ENCODE results near the gene TIPARP.
A peak's percentile ranks its signal among the peaks of the same experiment; 100 is the strongest.

Gene TIPARP

DNA sequence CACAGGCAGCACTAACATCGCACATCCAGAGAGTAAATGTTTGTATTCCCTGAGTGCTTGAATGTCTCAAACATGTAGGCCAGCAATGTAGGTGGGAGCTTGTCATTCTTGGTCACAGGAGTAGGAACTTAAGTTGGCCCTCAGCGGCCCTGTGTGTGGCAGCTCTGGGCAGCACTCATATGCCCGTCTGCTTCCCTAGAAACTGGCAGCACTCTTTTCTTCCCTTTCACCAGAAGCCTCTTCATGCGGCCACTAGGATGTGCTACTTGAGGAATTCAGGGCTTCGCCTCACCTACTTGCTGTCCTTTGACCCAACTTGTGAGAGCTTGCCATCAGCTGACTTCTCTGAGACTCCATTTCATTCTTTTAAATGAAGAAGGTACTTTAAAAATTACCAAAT is 69.5 kb downstream of the TIPARP start:
- DNase-seq: no peak

DNA sequence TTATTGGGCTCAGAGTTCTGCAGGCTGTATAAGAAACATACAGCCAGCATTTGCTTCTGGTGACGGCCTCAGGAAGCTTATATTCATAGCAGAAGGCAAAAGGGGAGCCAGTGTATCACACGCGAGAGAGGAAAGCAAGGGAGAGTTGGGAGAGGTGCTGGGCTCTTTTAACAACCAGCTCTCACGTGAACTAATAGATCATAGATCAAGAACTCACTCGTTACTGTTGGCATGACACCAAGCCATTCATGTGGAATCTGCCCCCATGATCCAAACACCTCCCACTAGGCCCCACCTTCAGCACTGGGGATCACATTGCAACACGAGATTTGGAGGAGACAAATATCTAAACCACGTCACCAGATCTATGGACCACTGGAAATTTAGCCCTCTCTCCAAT is 70.2 kb downstream of the TIPARP start:
- DNase-seq: no peak

DNA sequence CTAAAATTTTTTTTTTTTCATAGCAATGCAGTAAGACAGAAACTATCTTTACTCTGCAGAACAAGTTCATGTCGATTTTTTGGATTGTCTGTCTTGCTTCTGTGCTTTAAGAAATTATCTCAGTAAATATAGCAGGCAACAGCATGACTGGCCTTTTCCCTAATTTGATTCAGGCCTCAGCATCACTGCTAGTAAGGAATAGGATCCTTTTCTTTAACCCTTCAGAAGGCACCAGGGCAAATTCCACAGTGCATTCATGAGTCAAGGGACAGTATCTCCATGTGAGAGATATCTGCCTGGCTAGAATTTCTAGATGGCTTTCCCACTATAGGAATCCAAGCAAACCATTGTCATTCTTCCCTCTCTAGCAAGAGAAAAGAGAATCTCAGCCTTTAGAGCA is 71.4 kb downstream of the TIPARP start:
- no peak for DNase-seq

DNA sequence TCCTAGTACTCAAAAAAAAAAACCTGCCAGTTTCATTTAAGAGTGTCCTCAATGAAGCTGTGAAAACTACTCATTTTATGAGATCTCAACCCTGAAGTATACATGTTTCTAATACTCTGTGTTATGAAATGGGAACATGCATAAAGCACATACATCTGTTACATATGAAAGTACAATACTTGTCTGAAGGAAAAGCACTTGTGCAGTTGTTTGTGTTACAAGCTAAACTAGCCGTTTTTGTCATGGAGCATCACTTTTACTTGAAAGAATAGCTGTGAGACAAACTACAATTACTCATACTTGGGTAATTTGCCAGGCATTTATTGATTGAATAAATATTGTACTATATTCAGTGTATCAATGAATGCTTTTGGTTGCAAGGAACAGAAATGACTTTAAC is 72.7 kb downstream of the TIPARP start:
- DNase-seq: no peak

DNA sequence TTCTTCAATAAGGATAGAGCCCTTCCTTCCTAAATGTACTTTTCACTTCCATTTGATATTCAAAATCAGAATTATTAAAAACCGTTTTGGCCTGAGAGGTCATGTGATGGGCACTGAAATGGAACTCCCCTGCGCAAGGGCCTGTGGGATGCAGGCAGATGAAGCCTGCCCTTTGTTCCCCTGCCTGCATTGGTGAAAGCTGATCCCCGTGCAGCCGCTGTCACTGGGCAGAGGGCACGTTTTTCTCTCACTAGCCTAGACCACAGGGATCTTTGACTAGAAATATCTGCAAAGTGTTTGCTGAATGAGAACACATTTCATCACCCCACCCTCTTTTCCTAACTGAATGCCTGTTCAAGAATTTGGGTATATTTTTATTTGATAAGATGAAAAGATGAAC is 74.9 kb downstream of the TIPARP start:
- no peak for DNase-seq

DNA sequence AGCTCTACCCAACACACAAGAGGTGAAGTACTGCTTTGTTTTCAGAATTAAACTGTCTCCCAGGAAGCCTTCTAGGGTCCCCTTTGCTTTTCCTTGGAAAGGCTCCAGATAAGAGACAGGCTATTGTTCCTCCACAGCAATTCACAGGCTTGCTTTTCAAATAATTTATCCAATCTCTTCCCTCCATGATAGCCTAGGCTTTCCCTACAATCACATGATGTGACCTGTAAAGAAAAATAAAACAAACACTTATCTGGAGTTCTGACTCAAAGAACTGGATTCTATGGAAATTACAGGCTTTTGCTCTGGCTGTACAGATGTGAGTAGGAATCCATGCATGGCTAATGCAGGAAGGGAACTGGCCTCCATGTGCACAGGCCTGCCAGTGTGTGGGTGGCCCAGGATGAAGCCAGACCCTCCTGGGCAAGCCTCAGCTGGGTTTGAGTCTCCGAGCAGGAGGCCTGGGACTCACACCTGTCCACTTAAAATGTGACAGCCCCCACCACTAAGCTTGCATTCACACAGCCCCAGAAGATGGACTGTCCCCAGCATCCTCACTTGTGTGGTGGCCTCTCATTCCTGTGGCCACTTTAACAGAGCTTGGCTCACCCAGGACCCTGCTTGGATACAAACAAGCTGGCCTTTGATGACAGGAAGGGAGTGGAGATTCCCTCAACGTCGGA is 75.9 kb downstream of the TIPARP start:
- DNase-seq: no peak

DNA sequence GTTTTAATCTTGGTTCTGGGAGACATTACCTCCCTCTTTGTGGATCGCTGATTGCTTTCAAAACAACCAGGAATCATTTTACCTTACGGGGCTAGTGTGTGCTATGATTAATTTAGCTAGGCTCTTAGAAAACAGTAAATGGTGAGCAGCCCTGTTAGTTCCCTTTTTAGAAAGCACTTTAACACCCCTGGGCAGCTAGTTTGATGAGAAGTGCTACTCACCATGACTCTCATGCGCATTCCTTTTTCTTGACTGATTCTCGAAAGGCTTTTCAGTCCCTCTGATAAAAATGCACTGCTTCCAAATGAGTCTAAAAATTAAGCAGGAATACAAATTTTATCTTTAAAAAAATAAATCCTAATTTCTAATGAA is 76.5 kb downstream of the TIPARP start:
- DNase-seq: no peak

DNA sequence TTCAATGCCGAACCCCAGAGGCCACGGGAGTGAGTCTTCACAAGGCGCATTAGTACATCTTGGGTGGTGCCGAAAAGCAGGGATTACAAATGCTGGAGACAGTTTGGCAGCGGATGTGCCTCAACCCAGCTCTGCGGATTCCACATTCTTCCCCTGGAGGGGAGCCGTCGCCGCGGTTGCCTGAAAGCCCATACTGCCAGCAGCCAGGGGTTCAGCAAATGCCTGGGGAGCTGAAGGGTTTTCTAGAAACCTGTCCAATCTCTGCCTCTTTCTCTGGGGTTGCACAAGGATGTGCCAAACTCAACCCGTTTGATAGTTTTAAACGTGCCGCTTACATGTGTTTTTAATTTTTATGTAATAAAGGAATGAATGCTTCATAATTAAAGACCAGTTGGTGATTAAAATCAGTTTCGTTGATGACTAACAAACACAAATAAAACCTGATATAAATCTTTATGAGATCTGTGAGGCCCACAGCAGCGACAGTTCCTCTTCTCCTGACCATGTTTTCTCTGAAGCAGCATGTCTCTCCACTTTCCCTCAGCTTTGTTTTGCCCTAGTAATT is 77.2 kb downstream of the TIPARP start:
- DNase-seq: peak; percentile 23

Data from T1000 (cell line).